Activated CD4-positive, alpha-beta T cell treated with anti-CD3 and anti-CD28 coated beads for 4 hours (primary cell): ENCODE measurements around the gene SCAF11.

Experiments used
- DNase-seq, 2 donors: peaks; one replicate each; pipeline ENCODE4 v3.0.0-alpha.2; 2020

The SCAF11 gene

DNA sequence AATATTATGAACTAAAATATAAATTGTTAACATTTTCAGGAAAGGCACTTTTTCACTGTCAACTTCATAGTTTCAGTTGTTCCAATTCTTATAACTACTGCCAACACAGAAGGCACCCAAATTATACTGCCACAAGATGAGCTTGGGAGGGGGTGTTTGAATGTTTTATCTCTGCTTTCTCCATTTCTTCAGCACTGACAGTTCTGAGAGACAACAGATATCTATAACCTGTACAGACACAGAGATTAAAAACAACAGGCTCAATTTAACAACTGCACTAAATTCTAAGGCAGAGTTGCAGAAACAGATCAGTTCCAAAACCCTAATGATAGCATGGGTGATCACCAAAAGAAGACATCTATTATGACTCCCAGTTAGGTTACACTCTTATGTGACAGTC, 12.8 kb downstream of the SCAF11 start:
- DNase-seq, result no peak

DNA sequence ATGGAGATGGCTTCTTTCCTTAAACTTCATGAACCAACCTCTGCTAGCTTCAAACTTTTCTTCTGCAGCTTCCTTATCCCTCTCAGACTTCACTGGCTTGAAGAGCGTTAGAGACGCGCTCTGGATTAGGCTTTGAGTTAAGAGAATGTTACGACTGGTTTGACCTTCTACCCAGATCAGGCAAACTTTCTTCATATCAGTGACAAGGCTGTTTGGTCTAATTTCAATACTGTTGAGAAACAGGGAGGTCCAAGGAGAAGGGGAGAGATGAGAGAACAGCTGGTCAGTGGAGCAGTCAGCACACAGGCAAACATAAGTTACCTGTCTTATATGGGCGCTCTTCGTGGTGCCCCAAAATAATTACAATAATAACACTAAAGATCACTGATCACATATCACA, 14.9 kb downstream of the SCAF11 start:
- no peak for DNase-seq

DNA sequence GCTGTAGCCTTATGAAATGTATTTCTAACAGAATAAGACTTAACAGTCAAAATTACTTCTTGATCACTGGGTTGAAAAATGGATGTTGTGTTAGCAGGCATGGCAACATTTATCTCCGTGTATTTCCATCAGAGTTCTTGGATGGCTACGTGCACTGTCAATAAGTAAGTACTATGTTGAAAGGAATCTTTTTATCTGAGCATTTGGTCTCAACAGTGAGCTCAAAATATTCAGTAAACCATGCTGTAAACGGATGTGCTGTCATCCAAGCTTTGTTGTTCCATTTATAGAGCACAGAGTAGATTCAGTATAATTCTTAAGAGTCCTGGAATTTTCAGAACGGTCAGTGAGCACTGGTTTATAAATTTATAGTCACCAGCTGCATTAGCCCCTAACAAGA, 15.5 kb downstream of the SCAF11 start:
- no peak for DNase-seq

DNA sequence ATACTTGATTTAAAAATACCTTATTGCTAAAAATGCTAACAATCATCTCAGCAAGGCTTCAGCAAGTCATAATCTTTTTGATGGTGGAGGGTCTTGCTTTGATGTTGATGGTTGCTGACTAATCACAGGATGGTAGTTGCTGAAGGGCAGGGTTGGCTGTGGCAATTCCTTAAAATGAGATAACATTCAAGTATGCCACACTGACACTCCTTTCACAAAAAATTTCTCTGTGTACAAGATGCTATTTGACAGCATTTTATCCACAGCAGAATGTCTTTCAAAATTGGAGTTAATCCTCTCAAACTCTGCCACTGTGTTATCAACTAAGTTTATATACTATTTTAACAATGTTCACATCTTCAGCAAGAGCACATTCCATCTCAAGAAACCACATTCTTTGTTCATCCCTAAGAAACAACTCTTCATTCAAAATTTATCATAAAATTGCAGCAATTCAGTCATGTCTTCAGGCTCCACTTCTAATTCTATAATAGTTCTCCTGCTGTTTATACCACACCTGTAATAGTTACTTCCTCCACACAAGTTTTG, 16.1 kb downstream of the SCAF11 start:
- no peak for DNase-seq

DNA sequence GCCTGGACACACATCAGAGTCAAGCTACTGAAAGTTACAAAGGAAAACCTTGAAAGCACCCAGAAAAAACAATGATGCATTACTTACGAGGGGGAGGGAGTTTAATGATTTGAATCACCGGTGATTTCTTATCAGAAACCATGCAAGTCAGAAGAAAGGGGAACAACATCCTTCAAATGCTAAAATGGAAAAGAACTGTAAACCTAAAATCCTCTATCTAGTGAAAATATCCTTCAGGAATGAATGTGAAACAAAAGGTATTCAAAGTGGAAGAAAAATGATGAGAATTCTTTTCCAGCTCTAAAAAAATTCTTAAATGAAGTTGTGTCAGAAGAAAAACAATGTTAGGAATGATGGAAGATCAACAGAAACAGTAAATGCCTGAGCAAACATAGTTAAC, 16.8 kb downstream of the SCAF11 start:
- DNase-seq, result no peak

DNA sequence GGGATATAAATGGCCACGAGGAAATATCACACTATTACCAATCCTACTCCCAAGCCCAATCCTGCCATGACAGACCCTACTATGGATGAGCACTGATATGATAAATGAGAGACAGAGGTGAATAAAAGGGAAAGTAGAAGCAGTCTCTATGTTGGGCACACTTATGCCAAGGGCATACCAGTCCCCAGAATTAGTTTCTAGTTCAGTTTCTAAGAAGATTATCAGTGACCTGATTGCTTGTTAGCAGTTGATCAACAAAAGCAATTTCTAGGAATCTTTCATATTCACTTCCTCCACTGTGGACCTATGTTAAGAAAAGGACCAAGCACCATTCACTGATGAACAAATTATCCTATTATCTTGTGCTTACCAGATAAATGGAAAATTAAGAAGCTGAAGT, 20.0 kb downstream of the SCAF11 start:
- no peak for DNase-seq

DNA sequence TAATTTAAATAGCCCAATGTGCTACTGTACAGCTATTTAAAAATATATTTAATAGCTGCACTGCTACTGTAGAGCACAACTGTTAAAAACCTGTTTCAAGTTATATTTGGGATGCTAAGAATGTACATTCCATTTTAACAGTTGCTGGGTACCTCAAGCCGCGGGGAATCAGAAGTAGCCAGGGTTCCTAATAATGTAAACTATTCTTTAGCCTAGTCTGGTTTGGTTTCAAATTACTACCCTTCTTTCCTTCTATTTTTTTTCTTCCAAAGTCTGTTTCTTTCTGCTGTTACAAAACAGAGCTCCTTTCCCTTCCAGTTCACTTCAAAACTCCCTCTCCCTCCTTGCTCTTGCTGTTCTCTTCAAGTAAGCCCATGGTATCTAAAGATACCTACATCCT, 21.3 kb downstream of the SCAF11 start:
- no peak for DNase-seq

DNA sequence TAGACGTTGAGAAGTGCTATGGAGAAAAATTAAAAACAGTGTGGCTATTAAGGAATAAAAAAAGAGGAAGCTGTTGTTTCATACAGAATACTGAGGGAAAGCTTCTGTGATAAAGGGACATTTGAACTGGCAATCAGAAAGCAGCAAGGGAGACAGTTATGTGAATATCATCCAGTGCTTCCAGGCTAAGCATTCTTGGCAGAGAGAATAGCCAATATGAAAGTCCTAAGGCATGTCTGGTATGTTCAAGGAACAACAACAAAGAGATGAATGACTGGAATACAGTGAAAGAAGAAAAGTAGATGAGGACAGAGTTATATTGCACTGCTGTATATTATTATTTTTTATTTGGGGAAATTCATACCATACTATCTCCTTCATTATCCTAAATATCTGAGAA, 23.9 kb downstream of the SCAF11 start:
- DNase-seq, result no peak

DNA sequence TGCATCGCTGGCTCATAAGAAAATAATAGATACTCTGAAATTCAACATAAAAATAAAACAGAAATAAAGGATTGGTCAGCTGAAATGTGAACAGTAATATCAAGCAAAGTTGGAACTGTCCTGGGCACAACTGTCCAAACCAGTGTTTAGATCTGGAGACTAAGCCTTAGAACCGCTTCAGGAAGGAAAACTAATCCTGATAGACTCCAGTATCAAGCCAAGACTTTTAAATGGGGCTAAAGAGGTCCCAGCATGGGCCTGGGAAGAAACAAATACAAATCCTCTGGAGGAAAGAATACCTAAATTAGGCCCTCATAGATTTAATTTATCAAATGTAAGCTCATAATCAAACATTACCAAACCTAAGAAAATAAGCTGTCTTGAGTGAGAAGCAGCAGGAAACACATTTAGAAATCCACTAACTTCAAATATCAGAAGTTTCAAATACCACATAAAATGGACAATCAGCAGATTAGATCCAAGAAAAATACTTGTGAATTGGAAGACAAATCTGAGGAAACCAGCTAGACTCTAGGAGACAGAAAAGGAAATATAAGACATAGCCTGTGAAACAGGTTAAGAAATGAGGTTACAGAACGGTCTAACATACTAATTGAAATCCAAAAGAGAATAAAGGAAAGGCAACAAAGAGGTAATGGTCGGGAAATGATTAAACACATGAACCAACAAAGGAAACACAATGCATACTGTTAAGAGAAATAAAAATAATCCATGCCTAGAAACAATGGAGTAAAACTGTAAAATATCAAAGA, 27.6 kb downstream of the SCAF11 start:
- DNase-seq, result no peak

DNA sequence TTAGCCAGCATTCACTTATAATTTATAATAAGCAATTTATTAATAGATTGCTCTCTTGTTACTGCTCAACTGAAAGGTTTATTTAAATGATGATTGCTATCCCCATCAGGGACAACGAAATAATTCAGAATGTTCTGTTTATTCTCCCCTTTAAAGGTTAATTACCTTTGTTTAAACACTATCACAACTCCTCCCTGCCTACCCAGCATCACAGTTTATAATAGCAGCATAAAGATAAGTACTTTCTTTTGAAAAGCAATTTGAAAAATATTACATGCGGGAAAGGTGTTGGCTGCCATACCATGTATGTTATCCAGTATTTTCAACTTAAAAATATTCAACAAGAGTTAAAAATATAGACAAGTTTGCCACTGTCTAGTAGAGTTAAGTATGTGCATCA, 30.6 kb downstream of the SCAF11 start:
- DNase-seq, result no peak

DNA sequence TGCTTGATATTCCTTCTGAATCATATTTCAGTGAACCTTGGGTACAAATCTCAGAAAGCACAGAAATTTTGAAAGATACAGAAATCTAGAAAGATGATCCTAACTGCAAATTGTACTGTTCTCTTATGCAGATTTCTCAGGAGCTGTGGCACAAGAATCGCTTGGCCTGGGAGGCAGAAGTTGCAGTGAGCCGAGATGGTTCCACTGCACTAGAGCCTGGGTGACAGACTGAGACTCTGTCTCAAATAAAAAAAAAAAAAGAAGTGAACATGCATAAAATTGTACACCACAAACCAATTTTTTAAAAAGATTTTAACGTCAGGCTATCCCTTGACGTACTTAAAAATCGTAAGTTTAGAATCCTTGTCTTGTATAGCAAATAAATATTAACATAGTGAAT, 31.3 kb downstream of the SCAF11 start:
- DNase-seq, result no peak

DNA sequence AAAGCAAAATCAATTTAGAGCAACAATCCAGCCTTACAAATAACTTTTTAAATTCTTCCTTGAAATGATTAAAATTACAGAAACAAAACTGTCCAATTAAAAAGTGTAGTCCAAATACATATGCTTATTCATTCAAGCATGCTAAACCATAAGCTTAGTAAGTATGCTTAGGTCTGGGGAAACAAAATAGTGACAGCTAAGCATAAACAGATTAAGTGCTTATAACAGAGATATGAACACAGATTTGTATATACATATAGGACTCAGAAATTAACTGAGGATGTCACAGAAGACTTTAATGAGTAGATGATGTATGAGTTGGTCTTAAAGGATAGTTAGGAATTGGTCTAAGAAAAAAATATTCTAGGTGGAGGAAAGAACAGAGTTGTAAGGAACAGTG, 41.8 kb downstream of the SCAF11 start:
- DNase-seq, result no peak

DNA sequence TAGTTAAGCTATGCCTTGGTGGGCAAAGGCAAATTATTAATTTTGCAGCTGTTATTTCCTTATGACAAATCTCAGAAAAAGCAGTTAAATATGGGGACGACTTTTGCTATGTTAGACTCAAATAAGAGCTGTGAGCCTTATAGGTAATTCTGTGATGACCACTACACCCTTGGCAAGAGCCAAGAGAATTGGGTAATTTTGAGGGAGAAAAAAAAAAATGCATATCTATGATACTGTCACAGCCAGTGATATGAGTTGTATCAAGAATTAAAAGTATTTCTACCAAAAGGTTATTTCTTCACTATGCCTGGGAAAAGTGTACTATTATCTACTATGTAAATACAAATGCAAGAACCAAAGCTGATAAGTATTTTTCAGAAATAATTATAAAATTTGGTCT, 43.9 kb downstream of the SCAF11 start:
- no peak for DNase-seq

DNA sequence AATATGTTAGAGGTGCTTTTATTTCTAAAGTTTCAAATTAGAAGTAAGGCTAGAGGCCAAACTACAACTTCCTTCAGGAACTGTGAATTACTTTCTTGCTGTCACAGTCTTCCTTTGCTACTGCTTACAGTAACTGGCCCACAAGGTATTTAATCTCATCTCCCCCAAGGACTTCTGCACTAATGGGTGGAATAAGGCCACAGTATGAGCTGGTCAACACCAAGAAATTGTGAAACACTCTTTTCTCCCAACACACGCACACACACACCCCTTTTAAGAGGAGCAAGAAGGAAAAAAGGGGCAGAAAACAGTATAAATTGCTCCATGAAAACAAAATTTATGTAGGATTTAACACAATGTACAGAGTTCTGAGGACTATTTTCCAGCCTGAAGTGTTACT, 45.6 kb downstream of the SCAF11 start:
- DNase-seq, result no peak

DNA sequence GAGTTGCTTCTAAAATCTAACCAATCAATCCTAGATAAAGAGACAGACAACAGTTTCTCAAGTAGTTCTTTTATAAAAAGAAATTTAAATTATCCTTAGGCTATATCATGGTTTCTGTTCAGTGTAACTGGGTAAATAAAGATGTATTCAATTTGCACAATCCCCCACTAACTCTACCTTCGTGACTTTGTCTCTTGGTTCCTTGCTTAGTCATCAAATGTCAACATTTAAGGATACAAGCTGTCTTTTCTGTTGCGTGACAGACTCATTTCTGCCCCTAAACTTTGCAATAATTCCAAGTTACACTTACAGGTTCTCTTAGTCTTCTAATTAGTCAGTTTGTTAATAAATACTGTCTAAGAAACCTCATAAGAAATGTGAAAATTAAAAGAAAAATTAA, 50.6 kb downstream of the SCAF11 start:
- DNase-seq, result no peak

DNA sequence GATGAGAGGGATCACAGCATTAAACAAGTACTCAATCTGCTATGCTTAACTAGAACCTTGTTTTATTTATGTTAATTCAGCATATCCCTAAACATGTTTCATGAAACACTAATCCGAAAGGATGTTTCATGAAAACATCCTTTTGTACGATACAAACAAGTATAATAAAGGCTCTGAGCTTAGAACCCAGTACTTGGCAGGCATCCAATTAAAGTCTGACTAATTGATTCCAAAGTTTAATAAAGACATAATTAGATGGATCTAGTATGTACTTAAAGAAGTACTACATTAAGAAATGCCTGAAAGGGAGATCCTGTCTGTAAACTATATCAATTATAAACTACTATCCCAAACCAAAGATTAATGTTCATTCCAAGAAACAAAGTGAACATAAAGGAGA, 51.8 kb downstream of the SCAF11 start:
- no peak for DNase-seq

DNA sequence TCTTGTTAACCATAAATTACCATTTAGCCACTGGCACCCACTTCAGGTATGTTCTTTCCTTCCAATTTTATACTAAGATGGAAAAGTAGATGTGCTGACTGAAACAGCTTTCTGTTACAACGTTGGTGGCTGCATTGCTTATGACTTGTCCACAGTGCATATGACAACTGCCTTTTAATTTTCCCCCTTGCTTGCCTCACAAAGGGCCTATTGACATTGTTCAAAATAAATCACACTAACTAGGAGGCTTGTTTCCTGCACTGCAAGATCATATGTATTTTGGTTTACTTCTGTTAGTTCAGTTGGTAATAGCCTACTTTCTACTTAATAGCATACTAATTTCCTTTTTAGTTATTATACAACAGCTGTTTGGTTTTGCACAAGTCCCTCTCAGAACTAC, 55.4 kb downstream of the SCAF11 start:
- DNase-seq, result no peak

DNA sequence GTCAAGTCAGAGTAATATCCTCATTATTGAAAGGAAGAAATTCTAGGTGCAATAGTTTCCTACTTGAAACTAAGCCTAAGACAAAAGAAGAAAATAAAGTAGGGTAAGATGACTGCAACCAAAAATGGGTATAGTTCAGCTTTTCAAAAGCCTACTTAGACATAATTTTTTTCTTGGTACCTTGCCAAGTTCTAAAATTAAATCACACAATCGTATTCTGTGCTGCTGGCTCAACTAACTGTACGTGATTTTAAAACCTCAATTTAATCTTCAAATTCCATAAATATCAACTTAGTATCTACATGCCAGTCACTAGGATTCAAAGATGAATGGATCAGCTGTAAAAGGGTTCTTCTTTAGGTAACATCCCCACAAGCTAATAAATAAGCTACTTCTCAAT, 56.9 kb downstream of the SCAF11 start:
- DNase-seq, result no peak

DNA sequence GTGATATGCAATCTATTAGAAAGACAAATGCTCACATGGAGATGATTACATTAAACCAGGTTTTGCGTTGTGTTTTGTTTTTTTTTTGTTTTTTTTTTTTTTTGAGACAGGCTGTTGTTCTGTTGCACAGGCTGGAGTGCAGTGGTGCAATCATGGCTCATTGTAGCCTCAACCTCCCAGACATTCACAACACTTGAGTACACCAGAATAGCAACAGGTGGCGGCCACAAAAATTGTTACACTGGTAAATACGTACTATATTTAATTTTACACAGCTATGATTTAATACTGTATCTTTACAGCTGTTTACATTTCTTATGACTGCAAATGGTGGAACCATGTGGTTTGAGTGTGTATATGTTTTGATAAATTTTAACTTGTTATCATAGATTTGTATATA, 60.0 kb downstream of the SCAF11 start:
- DNase-seq, result no peak

DNA sequence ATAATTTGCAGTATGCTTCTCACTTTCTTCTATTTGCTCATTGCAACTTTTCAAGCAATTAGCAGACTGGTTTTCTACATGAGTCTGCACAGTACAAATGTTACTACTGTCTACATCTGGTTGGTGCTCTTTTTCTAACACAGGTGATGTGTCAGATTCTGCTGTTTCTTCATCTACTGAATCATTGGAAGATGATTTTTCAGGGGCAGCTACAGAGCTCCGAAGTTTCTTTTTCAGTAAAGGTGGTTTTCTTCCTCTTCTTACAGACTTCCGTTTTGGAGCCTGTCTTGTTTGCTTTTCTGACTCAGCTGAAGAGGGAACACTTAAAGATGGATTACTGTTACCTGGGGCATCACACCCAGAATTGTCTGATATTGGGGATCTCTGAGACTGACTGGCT, 62.1 kb downstream of the SCAF11 start:
- DNase-seq, result no peak

DNA sequence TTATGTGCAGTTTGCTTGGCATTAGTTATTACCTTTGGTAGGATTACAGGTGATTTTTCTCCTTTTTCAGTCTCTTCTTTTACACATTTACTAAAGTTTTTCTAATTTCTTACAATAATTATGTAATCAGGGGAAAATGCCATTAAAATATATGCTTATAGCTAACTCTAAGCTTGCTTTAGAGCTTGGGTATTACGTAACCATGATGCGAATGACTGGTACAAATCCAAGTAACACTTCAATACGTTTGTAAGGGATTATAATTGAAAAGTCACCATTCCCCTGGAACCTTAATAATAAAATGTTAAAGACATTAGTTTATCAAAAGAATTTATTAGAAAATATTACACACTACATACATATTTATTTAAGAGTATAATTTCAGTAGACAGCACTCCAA, 71.6 kb downstream of the SCAF11 start:
- DNase-seq, result no peak

DNA sequence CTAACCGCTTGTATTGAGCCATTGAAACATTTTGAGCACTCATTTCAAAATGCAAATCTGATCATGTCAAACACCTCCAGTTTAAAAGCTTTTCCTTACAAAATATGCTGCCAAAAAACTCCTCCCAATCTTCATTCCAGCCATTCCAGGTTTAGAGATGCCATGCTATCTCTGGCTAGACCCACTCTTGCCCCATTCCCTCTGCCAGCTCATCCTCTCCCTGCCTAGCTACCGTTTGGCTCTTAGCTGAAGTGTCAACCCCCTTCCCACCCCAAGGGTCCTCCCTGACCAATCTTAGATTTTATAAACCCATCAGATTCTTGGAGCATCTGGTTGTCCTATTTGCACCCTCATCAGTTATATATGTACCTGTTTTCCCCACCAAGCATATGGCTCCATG, 75.0 kb downstream of the SCAF11 start:
- no peak for DNase-seq

DNA sequence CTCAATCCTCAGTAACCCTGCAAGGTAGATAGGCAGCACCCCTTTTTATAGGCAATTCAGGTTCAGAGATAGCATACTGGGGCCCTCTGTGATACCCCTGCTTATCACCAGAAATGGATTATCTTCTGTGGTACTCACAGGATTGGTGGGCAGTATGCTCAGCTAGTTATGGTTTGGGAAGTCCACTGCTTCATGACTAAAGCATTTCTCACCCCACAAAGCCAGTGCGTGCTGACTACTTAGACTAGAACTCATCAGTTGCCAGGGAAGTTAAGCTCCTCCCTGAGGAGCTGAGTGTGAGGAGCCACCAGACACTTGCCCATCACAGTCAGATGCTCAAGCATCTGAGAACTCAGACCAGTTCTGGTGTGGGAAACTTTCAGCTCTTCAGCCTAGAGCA, 76.3 kb downstream of the SCAF11 start:
- no peak for DNase-seq

DNA sequence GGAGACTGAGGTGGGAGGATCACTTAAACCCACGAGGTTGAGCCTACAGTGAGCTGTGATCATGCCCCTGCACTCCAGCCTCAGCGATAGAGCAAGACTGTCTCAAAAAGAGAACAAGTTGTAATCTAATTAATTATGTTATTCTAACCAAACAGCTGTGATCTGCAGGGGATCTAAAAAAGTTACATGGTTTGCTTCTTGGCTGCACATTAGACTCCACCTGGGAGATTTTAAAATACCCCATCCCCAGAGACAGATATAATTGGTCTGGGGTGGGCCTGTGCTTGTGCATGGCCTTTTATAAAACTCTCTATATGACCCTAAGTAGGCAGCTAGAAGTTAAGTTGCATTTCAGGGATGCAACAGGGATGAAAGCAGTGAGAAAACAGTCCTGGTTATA, 76.7 kb downstream of the SCAF11 start:
- DNase-seq, result no peak

DNA sequence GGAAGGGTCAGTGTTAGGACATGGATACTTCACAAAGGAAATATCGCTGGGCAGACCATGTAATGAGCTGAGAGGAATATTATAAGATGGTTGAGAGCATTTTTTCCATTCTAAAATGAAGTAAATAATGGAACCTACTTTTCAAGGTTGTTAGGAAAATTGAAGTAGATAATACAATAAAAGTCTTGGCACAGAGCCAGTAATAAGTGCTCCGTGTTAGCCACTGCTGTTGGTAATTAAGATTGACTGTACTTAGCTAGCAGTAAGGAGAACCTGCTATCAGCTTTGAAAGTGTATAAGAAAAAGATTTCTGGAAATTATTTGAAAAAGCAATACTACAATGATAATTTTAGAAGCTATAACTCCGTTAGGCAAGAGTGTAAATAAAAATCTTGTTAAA, 77.6 kb downstream of the SCAF11 start:
- DNase-seq, result no peak
